ENCODE data around the gene KCNH8.

The KCNH8 gene

DNA sequence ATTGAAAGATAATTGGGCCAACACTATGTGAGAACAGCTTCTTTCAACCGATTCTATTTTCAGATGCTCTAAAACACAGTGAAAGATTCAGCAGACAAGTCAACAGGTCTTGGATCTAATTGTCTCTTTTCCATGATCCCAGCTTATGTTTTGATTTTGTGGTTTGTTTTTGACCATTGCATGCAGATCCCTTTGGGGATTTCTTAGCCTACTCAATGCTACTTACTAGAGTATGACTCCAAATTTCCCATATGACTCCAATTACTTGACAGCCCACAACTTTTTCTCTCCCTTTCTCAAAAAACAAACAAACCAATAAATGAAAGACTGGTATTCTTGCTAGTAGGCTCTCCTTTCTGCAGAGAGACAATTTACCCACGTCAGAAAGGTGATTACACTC, 67.1 kb downstream of the KCNH8 start:
- Histone ChIP-seq H3K27ac (ENCODE audit: poor library complexity, severe bottlenecking) (no peak overlapping the region), H3K36me3 (ENCODE audit: low read depth) (no peaks in the 10 kb centered on the region), H3K9me3 (ENCODE audit: severe bottlenecking) (no peaks in the 10 kb centered on the region), H3K27me3 (ENCODE audit: insufficient read depth, poor library complexity, severe bottlenecking) (no peaks in the 10 kb centered on the region), H3K4me1 (ENCODE audit: insufficient read depth, poor library complexity, severe bottlenecking) (no peaks in the 10 kb centered on the region), H3K4me3 (ENCODE audit: severe bottlenecking) (no peak overlapping the region)
- TF ChIP-seq, protein P1, sequence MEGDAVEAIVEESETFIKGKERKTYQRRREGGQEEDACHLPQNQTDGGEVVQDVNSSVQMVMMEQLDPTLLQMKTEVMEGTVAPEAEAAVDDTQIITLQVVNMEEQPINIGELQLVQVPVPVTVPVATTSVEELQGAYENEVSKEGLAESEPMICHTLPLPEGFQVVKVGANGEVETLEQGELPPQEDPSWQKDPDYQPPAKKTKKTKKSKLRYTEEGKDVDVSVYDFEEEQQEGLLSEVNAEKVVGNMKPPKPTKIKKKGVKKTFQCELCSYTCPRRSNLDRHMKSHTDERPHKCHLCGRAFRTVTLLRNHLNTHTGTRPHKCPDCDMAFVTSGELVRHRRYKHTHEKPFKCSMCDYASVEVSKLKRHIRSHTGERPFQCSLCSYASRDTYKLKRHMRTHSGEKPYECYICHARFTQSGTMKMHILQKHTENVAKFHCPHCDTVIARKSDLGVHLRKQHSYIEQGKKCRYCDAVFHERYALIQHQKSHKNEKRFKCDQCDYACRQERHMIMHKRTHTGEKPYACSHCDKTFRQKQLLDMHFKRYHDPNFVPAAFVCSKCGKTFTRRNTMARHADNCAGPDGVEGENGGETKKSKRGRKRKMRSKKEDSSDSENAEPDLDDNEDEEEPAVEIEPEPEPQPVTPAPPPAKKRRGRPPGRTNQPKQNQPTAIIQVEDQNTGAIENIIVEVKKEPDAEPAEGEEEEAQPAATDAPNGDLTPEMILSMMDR (IDR thresholded peaks at IDR 0.05; ENCODE audit: poor library complexity, severe bottlenecking): no peak
- no peak for DNase-seq (ENCODE audit: low spot score)
- ATAC-seq (ENCODE audit: low read depth): no peak

DNA sequence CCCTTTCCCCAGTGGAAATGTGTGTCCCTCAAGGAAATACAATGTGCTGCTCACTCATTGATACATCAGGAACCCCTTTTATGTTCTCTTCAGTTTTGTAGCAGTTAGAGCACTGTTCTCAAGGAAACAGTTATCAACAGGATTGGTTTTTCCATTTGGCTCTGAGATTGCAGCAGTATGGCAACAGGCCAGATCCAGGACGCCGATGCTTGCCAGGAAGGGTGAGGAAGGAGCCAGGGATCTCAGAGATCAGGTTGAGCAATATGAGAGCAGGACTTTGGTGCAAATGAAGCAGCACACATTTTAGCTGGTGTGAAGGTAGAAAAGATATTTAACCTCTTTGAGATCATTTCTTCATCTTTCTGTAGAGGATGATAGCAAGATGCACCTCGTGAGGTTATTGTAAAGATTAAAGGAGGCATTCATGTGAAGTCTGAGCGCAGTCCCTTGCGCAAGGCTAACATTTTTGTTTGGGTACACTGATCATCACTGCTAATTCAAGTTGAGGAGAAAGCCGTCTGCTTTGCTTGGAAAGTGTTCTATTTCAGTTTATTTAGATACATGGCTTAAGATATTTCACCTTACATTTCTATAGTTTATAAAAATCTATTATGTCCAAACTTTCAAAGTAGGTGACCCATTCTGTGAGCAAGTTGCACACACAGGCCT, 68.5 kb downstream of the KCNH8 start:
- no peak overlapping the region for H3K27ac ChIP-seq (ENCODE audit: poor library complexity, severe bottlenecking)
- no peak for DNase-seq (ENCODE audit: low spot score)
- H3K9me3 ChIP-seq (ENCODE audit: severe bottlenecking): no peaks in the 10 kb centered on the region
- no peak overlapping the region for H3K4me3 ChIP-seq (ENCODE audit: severe bottlenecking)
- no peak for ATAC-seq (ENCODE audit: low read depth)
- H3K4me1 ChIP-seq (ENCODE audit: insufficient read depth, poor library complexity, severe bottlenecking): no peaks in the 10 kb centered on the region
- no peaks in the 10 kb centered on the region for H3K36me3 ChIP-seq (ENCODE audit: low read depth)
- TF ChIP-seq, protein P1 (IDR thresholded peaks at IDR 0.05; ENCODE audit: poor library complexity, severe bottlenecking): no peak
- no peaks in the 10 kb centered on the region for H3K27me3 ChIP-seq (ENCODE audit: insufficient read depth, poor library complexity, severe bottlenecking)

DNA sequence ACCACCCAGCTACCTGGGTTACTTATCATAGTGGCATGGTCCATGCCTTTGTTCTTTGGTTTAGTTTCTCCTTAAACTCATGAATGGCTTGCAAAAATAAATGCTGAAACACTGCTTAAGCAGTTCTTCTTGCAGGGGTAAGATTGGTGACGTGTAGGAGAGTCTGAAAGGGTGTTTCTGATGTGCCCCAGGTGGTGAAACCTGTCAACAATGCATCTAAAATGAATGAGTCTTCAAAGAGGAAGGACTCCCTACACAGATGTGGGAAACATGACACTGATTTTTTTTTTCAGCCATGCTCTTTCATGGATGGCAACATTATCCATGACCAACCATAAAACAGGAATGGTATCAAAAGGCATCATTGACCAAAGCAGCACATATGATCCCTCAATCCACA, 72.0 kb downstream of the KCNH8 start:
- ATAC-seq (ENCODE audit: low read depth) (no peak), DNase-seq (ENCODE audit: low spot score) (no peak)
- no peaks in the 10 kb centered on the region for H3K4me1 ChIP-seq (ENCODE audit: insufficient read depth, poor library complexity, severe bottlenecking)
- TF ChIP-seq, protein P1 (IDR thresholded peaks at IDR 0.05; ENCODE audit: poor library complexity, severe bottlenecking): no peak
- H3K27me3 ChIP-seq (ENCODE audit: insufficient read depth, poor library complexity, severe bottlenecking): no peaks in the 10 kb centered on the region
- no peak overlapping the region for H3K4me3 ChIP-seq (ENCODE audit: severe bottlenecking)
- no peaks in the 10 kb centered on the region for H3K9me3 ChIP-seq (ENCODE audit: severe bottlenecking)
- no peak overlapping the region for H3K27ac ChIP-seq (ENCODE audit: poor library complexity, severe bottlenecking)
- H3K36me3 ChIP-seq (ENCODE audit: low read depth): no peaks in the 10 kb centered on the region

DNA sequence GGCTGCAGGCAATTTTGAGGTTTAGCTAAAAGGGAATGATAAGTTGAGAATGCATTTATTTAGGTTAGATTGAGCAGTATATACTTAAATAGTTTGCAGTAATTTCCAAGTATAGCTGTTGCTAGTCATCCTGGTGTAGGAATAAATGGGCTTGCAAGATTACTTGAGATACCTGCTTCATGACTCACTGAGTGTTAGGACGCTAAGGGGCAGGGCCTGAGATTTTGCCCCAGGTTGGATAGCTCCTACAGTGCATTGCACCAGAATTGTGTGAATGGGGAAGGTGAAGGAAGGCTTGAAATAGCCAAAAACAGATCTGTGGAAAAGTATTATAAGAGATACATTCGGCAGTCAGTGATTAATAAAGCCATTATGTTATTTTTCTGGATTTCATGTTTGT, 72.8 kb downstream of the KCNH8 start:
- H3K36me3 ChIP-seq (ENCODE audit: low read depth): no peaks in the 10 kb centered on the region
- no peak overlapping the region for H3K27ac ChIP-seq (ENCODE audit: poor library complexity, severe bottlenecking)
- H3K27me3 ChIP-seq (ENCODE audit: insufficient read depth, poor library complexity, severe bottlenecking): no peaks in the 10 kb centered on the region
- DNase-seq (ENCODE audit: low spot score) (no peak), ATAC-seq (ENCODE audit: low read depth) (peak; percentile 86)
- TF ChIP-seq, protein P1 (IDR thresholded peaks at IDR 0.05; ENCODE audit: poor library complexity, severe bottlenecking): no peak
- no peaks in the 10 kb centered on the region for H3K4me1 ChIP-seq (ENCODE audit: insufficient read depth, poor library complexity, severe bottlenecking)
- no peaks in the 10 kb centered on the region for H3K9me3 ChIP-seq (ENCODE audit: severe bottlenecking)
- H3K4me3 ChIP-seq (ENCODE audit: severe bottlenecking): no peak overlapping the region

DNA sequence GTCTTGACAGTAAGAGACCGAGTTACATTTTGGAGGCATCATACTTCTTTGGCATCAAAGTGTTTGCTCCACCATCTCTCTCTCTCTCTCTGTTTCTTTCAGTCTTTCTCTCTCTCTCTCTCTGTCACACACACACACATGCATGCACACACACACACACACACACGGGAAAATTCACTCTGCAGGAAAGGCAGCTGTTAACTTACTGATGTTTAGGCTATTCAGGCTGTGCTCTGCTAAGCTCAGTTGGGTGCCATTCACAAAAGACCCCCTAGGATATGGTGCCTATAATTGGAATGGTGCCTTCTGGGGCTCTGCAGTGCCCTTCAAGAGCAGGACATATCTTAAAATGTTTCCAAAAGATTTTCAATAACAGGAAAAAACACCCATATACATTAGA, 78.2 kb downstream of the KCNH8 start:
- TF ChIP-seq, protein P1 (IDR thresholded peaks at IDR 0.05; ENCODE audit: poor library complexity, severe bottlenecking): no peak
- Histone ChIP-seq H3K9me3 (ENCODE audit: severe bottlenecking) (no peaks in the 10 kb centered on the region), H3K27me3 (ENCODE audit: insufficient read depth, poor library complexity, severe bottlenecking) (no peaks in the 10 kb centered on the region), H3K4me3 (ENCODE audit: severe bottlenecking) (no peak overlapping the region), H3K4me1 (ENCODE audit: insufficient read depth, poor library complexity, severe bottlenecking) (no peaks in the 10 kb centered on the region), H3K27ac (ENCODE audit: poor library complexity, severe bottlenecking) (no peak overlapping the region), H3K36me3 (ENCODE audit: low read depth) (no peaks in the 10 kb centered on the region)
- ATAC-seq (ENCODE audit: low read depth) (no peak), DNase-seq (ENCODE audit: low spot score) (no peak)
